Endothelial cell of umbilical vein (primary cell): ENCODE data around the gene HNMT.

Source experiments
- CTCF ChIP-seq, 2 donors: IDR thresholded peaks; 1 replicate in 1 of 2; 2 replicates in 1 of 2; pipeline ENCODE4 v1.5.1; 2011; ENCODE audit warnings: low read length in 2 of 2, mild to moderate bottlenecking in 2 of 2, moderate library complexity in 2 of 2, control low read depth in 1 of 2, inconsistent platforms in 1 of 2, low read depth in 1 of 2; ENCODE audit not compliant: insufficient read depth in 1 of 2; ENCODE audit errors: extremely low read depth in 1 of 2
- MAX ChIP-seq: IDR thresholded peaks from 2 replicates; pipeline ENCODE4 v1.6.1; 2011; ENCODE audit not compliant: insufficient read depth, insufficient read length
- MYC ChIP-seq: IDR thresholded peaks from one replicate; pipeline ENCODE4 v1.6.1; 2011; ENCODE audit warnings: mild to moderate bottlenecking, low read depth, low read length
- POLR2AphosphoS5 ChIP-seq: IDR thresholded peaks from 2 replicates; pipeline ENCODE4 v1.6.1; 2012; ENCODE audit warnings: low read depth, mild to moderate bottlenecking, control low read depth, low read length, moderate library complexity; ENCODE audit not compliant: insufficient read depth

GRCh38 chr2:138059487-138060300 is 95.4 kb downstream of the HNMT start:
- no peak for TF ChIP-seq POLR2AphosphoS5
- TF ChIP-seq MYC = no peak
- TF ChIP-seq CTCF (IDR thresholded peaks at IDR 0.05; ENCODE audit: extremely low read depth in 1 of 2, insufficient read depth in 1 of 2, low read depth in 1 of 2, low read length in 2 of 2) = no peak
- no peak for TF ChIP-seq MAX
